Measurements from ENCODE around the gene MAPKAPK2.

GRCh38 chr1:206666031-206666561, 18.6 kb upstream of the MAPKAPK2 start:
- TF ChIP-seq CTCF (tag by site-specific recombination; IDR thresholded peaks at IDR 0.05): no peak
- TF ChIP-seq KLF9 (tag by site-specific recombination; IDR thresholded peaks at IDR 0.05; ENCODE audit: low read depth): no peak

Measured in HEK293 (cell line).